ENCODE measurements around the gene ARPC5L.

GRCh38 chr9:124899845-124900244 is 37.9 kb downstream of the ARPC5L start:
- TF ChIP-seq, protein P1, sequence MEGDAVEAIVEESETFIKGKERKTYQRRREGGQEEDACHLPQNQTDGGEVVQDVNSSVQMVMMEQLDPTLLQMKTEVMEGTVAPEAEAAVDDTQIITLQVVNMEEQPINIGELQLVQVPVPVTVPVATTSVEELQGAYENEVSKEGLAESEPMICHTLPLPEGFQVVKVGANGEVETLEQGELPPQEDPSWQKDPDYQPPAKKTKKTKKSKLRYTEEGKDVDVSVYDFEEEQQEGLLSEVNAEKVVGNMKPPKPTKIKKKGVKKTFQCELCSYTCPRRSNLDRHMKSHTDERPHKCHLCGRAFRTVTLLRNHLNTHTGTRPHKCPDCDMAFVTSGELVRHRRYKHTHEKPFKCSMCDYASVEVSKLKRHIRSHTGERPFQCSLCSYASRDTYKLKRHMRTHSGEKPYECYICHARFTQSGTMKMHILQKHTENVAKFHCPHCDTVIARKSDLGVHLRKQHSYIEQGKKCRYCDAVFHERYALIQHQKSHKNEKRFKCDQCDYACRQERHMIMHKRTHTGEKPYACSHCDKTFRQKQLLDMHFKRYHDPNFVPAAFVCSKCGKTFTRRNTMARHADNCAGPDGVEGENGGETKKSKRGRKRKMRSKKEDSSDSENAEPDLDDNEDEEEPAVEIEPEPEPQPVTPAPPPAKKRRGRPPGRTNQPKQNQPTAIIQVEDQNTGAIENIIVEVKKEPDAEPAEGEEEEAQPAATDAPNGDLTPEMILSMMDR (IDR thresholded peaks at IDR 0.05 in 2 of 3, conservative IDR thresholded peaks at IDR 0.05 in 1 of 3; ENCODE audit: insufficient read depth in 2 of 3, low read depth in 1 of 3, low read length in 3 of 3): no peak
- TF ChIP-seq BDP1 (IDR thresholded peaks at IDR 0.05; ENCODE audit: insufficient read depth, insufficient read length) (no peak), MAFG (tag; conservative IDR thresholded peaks at IDR 0.05) (peak; percentile 98), NFIC (IDR thresholded peaks at IDR 0.05) (0 out of 2 replicates have a peak, but pooled peaks have one; percentile 25), SPI1 (IDR thresholded peaks at IDR 0.05; ENCODE audit: borderline replicate concordance, low read depth, low read length) (no peak), SIN3A (IDR thresholded peaks at IDR 0.05; ENCODE audit: borderline replicate concordance in 2 of 2, control insufficient read depth in 1 of 2, low read depth in 2 of 2, low read length in 2 of 2) (no peak), ZNF584 (CRISPR knock-in tag; IDR thresholded peaks at IDR 0.05; ENCODE audit: low read depth) (0 out of 2 replicates have a peak, but pooled peaks have one; percentile 34), ADNP (tag; IDR thresholded peaks at IDR 0.05) (no peak), STAT5B (CRISPR knock-in tag; IDR thresholded peaks at IDR 0.05) (no peak), MAFF (IDR thresholded peaks at IDR 0.05; ENCODE audit: low read length) (peak; percentile 90), JUNB (CRISPR knock-in tag; conservative IDR thresholded peaks at IDR 0.05) (no peak), FOS (IDR thresholded peaks at IDR 0.05; ENCODE audit: extremely low read depth, insufficient read length) (no peak)
- TF ChIP-seq, protein P2, sequence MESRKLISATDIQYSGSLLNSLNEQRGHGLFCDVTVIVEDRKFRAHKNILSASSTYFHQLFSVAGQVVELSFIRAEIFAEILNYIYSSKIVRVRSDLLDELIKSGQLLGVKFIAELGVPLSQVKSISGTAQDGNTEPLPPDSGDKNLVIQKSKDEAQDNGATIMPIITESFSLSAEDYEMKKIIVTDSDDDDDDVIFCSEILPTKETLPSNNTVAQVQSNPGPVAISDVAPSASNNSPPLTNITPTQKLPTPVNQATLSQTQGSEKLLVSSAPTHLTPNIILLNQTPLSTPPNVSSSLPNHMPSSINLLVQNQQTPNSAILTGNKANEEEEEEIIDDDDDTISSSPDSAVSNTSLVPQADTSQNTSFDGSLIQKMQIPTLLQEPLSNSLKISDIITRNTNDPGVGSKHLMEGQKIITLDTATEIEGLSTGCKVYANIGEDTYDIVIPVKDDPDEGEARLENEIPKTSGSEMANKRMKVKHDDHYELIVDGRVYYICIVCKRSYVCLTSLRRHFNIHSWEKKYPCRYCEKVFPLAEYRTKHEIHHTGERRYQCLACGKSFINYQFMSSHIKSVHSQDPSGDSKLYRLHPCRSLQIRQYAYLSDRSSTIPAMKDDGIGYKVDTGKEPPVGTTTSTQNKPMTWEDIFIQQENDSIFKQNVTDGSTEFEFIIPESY (CRISPR knock-in tag; IDR thresholded peaks at IDR 0.05): no peak
